ENCODE measurements around the gene TMEM259. TPM values are rescaled to one million over a fixed set of nuclear protein-coding genes. Genes with fewer than 3 reads are reported as not detected.

The TMEM259 gene
- polyA plus RNA-seq, 1 experiment = 111 TPM

DNA sequence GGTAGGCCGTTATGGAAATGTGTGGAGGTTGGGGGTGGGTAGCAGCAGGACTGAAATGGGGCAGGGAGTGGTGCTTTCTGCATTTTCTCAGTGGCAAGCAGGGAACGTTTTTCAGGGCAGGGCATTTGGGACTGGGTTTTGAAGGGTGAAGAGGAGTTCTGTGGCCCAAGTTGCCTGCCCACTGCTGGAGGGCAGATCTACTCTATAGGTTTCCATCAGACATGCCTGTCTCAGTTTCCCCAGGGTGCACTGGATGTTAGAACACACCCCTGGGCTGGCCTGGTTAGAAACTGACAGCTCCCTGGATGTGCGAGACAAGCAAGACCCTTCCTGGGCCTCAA, 21.6 kb downstream of the TMEM259 start:
- no peak for DNase-seq (ENCODE audit: low read depth)
- Histone ChIP-seq H3K27me3 (ENCODE audit: control insufficient read depth, insufficient read depth, low read length) (peaks cover 18% of the 10 kb centered on the region), H3K4me3 (ENCODE audit: low read depth, low read length) (no peak overlapping the region), H3K36me3 (ENCODE audit: control insufficient read depth, insufficient read depth, low read length) (peaks cover 1% of the 10 kb centered on the region; the same call in 1 of the 2 replicates)
- POLR2A ChIA-PET = no interaction called here
- CTCF ChIA-PET = interaction anchor here (0.6 to 1.9 kb wide), 4 partner anchors 14 to 239 kb away, joined by 3 to 4 read pairs (median 4); no protein-coding TSS in a partner anchor
- TF ChIP-seq, protein P1, sequence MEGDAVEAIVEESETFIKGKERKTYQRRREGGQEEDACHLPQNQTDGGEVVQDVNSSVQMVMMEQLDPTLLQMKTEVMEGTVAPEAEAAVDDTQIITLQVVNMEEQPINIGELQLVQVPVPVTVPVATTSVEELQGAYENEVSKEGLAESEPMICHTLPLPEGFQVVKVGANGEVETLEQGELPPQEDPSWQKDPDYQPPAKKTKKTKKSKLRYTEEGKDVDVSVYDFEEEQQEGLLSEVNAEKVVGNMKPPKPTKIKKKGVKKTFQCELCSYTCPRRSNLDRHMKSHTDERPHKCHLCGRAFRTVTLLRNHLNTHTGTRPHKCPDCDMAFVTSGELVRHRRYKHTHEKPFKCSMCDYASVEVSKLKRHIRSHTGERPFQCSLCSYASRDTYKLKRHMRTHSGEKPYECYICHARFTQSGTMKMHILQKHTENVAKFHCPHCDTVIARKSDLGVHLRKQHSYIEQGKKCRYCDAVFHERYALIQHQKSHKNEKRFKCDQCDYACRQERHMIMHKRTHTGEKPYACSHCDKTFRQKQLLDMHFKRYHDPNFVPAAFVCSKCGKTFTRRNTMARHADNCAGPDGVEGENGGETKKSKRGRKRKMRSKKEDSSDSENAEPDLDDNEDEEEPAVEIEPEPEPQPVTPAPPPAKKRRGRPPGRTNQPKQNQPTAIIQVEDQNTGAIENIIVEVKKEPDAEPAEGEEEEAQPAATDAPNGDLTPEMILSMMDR (IDR thresholded peaks at IDR 0.05; ENCODE audit: insufficient read depth, low read depth, low read length) = no peak

DNA sequence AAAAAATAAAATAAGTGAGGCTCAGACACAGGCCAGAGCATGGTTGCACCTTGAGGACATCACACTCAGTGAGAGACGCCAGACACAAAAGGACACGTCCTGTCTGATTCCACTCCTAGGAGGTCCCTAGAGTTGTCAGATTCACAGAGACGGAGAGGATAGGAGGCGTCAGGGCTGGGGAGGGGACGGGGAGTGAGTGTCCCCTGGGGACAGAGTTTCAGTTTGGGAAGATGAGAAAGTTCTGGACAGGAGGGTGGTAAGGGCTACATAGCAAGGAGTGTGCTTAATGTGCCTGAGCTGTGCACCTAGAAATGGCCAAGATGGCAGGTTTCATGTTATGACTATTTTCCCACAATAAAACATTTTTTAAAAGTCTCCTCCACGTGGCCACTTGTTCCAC, 22.9 kb downstream of the TMEM259 start:
- Histone ChIP-seq H3K27me3 (ENCODE audit: control insufficient read depth, insufficient read depth, low read length) (peaks cover 18% of the 10 kb centered on the region), H3K36me3 (ENCODE audit: control insufficient read depth, insufficient read depth, low read length) (peaks cover 1% of the 10 kb centered on the region), H3K4me3 (ENCODE audit: low read depth, low read length) (no peak overlapping the region)
- TF ChIP-seq, protein P1 (IDR thresholded peaks at IDR 0.05; ENCODE audit: insufficient read depth, low read depth, low read length) = no peak
- POLR2A ChIA-PET = no interaction called here
- DNase-seq (ENCODE audit: low read depth) = no peak
- CTCF ChIA-PET = interaction anchor here (1.2 to 1.5 kb wide), 2 partner anchors 14 to 246 kb away, joined by 4 read pairs; partner anchors contain the start of gene WDR18

DNA sequence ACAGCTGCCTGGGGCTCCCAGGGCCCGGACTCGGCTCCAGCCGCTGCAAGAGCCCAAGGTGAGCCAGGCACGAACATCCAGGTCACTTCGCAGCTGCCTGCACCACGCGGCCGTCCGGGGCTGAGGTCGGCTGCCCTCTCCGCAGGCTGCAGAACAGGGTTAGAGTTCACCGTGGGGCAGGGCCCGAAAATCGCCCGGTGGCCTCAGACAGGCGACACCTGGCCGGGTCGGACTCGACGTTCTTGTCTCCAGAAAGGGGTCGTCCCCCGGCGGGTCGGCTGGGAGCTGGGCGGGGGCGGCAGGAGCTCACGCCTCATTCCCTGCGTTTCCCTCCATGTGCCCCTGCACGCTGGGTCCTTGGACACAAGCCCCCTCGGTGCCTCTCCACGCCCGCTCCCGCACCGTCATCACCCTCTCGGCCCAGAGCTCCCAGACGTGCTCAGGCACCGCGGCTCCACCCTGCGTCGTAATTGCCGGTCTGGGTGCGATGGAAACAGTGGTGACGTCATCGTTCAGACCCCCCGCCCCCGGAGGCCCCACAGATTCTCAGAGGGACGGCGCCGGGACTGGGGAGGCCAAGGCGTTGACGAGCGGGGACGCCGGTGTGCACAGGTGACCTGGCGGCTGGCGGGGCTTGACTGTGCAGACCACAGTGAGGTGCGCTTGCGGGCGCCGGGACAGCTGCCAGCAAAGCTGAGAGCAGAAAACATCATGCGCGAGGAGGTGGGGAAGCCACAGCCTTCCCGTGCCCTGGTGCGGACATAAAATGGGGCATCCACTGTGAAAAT, 24.7 kb downstream of the TMEM259 start:
- peak overlapping the region; percentile 16; the same call in 1 of the 2 replicates for H3K4me3 ChIP-seq (ENCODE audit: low read depth, low read length)
- no peak for DNase-seq (ENCODE audit: low read depth)
- ChIA-PET POLR2A (no interaction called here), CTCF (interaction anchor here (0.9 to 1.5 kb wide), 6 partner anchors 12 to 133 kb away, joined by 3 to 6 read pairs (median 4); partner anchors contain the start of gene WDR18)
- peaks cover 18% of the 10 kb centered on the region for H3K27me3 ChIP-seq (ENCODE audit: control insufficient read depth, insufficient read depth, low read length)
- TF ChIP-seq, protein P1 (IDR thresholded peaks at IDR 0.05; ENCODE audit: insufficient read depth, low read depth, low read length) = no peak
- peaks cover 5% of the 10 kb centered on the region for H3K36me3 ChIP-seq (ENCODE audit: control insufficient read depth, insufficient read depth, low read length)

DNA sequence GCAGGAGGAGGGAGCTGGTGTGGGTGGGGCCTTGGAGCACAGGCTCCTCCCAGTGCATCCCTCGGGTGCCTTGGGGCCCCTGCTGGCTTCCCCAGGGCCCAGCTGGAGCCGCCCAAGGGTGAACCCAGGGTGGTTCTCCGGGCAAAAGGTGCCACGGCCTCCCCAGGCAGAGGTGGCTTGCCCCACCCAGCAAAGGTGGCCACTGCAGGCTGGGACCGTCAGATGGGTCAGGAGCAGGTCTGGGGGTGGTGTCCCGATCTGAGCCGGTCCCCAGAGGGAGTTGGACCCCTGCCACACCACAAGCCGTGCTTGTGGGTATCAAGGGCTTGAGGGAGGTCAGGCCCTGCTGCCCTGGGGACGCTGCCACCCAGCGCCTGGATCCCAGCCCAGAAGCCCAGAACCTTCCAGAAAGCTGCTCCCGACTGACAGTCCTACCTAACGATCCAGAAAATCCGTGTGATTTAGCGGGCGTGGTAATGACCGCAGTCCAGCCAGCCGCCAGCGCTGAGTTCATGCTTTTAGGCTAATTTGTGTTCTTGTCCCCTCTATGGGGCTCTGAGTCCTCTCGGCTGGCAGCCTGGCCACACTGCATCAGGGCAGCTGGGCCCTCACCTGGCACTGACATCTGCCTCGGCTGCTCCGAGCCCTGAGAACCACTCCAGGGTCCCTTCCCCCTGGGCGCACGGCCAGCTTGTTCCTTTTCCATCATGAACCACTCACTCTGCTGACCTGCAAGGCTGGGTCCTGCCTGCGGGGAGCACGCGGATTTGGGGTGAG, 25.7 kb downstream of the TMEM259 start:
- CTCF ChIA-PET = interaction anchor here (0.8 to 1.5 kb wide), 2 partner anchors 11 to 12 kb away, joined by 4 to 5 read pairs; partner anchors contain the start of gene WDR18
- Histone ChIP-seq H3K36me3 (ENCODE audit: control insufficient read depth, insufficient read depth, low read length) (peaks cover 9% of the 10 kb centered on the region), H3K4me3 (ENCODE audit: low read depth, low read length) (no peak overlapping the region), H3K27me3 (ENCODE audit: control insufficient read depth, insufficient read depth, low read length) (peaks cover 15% of the 10 kb centered on the region)
- POLR2A ChIA-PET = no interaction called here
- TF ChIP-seq, protein P1 (IDR thresholded peaks at IDR 0.05; ENCODE audit: insufficient read depth, low read depth, low read length) = no peak
- no peak for DNase-seq (ENCODE audit: low read depth)

DNA sequence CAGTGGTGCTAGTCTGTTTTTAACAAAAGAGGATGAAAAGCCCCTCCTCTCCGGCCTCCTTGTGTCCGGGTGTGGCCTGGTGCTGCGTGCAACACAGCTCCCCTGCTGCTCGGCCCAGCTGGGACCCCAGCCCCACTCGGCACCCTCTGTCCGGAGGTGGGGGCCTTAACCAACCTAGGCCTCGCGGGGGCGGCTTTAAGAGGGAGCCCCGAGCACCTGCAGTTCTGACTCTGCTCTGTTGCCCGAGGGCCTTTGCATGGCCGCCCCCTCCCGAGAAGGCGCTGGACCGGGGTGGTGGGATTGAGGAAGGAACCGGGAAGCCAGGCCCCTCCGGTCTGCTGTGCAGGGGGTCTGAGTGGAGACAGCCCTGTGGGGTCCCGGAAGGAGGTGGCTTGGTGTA, 26.4 kb downstream of the TMEM259 start:
- ChIA-PET CTCF (interaction anchor here (0.8 kb wide), 1 partner anchor 12 kb away, joined by 5 read pairs; no protein-coding TSS in a partner anchor), POLR2A (no interaction called here)
- TF ChIP-seq, protein P1 (IDR thresholded peaks at IDR 0.05; ENCODE audit: insufficient read depth, low read depth, low read length) = no peak
- Histone ChIP-seq H3K27me3 (ENCODE audit: control insufficient read depth, insufficient read depth, low read length) (peaks cover 15% of the 10 kb centered on the region), H3K4me3 (ENCODE audit: low read depth, low read length) (no peak overlapping the region), H3K36me3 (ENCODE audit: control insufficient read depth, insufficient read depth, low read length) (peaks cover 10% of the 10 kb centered on the region)
- no peak for DNase-seq (ENCODE audit: low read depth)

Measured in BJ (cell line).